Mesothelial cell of epicardium (in vitro differentiated cells): Measurements from ENCODE around the gene CEP131. TPM values are rescaled to one million over a fixed set of nuclear protein-coding genes. Genes with fewer than 3 reads are reported as not detected.

Experiments used
- DNase-seq, 2 experiments: peaks; one replicate each; pipeline ENCODE4 v3.0.0; 2021; ENCODE audit warnings: low spot score in 2 of 2; ENCODE audit not compliant: unreplicated experiment in 2 of 2
- H3K27ac Mint-ChIP-seq: 2 replicates; pipeline ENCODE4 v1.8.0; 2021; ENCODE audit warnings: mixed read lengths
- H3K27me3 Mint-ChIP-seq: 2 replicates; pipeline ENCODE4 v1.8.0; 2021; ENCODE audit warnings: low read depth, mixed read lengths
- H3K36me3 Mint-ChIP-seq: 2 replicates; pipeline ENCODE4 v1.8.0; 2021; ENCODE audit warnings: mixed read lengths
- H3K4me1 Mint-ChIP-seq: 2 replicates; pipeline ENCODE4 v1.8.0; 2021; ENCODE audit warnings: mixed read lengths
- H3K4me3 Mint-ChIP-seq: 2 replicates; pipeline ENCODE4 v1.8.0; 2021; ENCODE audit warnings: mild to moderate bottlenecking, moderate library complexity, mixed read lengths
- H3K9me3 Mint-ChIP-seq: 2 replicates; pipeline ENCODE4 v1.8.0; 2021; ENCODE audit warnings: mixed read lengths
- total RNA-seq: library from RNA; stranded (reverse); gene quantifications from 3 replicates; pipeline ENCODE4 v1.2.1, GENCODE V29; 2021
- TF ChIP-seq, protein P1 (sequence below): fragments of 200-600 bp; sonication (generic); IDR thresholded peaks from one replicate; pipeline ENCODE4 v1.5.0; 2021; ENCODE audit warnings: antibody characterized with exemption; ENCODE audit not compliant: unreplicated experiment

CEP131 gene
- total RNA-seq, 1 donor from 2014 or later: 27.3 TPM

DNA sequence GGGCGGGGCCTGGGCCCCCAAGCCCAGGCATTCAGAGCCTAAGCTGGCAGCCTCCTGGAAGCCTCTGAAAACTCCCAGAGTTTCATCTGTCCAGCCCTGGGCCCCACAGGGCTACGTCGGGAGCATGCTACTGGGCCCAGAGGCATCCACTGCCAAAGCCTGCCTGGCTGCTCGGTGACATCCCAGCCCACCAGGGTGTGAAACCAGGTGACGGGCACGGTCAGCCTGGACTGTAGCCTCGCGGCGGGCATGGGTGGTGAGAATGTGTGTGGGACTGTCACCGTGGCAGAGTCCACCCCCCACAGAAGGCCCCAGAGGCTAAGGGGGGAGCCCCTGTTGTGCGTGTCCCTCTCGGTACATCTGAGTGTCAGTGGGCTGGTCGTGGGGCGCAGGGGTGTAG lies 31.1 kb downstream of the CEP131 start:
- TF ChIP-seq, protein P1, sequence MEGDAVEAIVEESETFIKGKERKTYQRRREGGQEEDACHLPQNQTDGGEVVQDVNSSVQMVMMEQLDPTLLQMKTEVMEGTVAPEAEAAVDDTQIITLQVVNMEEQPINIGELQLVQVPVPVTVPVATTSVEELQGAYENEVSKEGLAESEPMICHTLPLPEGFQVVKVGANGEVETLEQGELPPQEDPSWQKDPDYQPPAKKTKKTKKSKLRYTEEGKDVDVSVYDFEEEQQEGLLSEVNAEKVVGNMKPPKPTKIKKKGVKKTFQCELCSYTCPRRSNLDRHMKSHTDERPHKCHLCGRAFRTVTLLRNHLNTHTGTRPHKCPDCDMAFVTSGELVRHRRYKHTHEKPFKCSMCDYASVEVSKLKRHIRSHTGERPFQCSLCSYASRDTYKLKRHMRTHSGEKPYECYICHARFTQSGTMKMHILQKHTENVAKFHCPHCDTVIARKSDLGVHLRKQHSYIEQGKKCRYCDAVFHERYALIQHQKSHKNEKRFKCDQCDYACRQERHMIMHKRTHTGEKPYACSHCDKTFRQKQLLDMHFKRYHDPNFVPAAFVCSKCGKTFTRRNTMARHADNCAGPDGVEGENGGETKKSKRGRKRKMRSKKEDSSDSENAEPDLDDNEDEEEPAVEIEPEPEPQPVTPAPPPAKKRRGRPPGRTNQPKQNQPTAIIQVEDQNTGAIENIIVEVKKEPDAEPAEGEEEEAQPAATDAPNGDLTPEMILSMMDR: no peak
- Mint-ChIP-seq H3K4me1 (no peaks in the 10 kb centered on the region), H3K27ac (no peak overlapping the region), H3K36me3 (no peaks in the 10 kb centered on the region), H3K27me3 (no peaks in the 10 kb centered on the region), H3K4me3 (no peak overlapping the region), H3K9me3 (no peaks in the 10 kb centered on the region)
- DNase-seq: no peak

DNA sequence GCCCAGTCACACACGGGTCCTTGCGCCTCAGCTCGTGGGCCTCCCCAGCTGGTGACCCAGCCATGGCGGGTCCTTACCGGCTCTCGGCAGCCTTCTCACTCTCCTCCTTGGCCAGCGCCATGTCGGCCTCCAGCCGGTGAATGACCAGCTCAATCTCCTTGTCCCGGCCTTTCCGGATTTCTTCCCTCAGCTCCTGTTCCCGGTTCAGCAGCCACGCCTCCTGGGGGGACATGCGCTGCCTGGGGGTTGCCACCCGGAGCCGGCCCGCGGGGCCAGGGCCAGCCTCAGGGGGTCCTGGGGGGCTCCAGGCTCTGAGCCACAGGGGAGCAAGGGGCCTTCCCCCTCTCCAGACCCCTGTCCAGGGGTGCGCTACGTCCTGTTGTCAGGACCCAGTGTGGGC lies 31.6 kb downstream of the CEP131 start:
- TF ChIP-seq, protein P1: no peak
- Mint-ChIP-seq H3K27me3 (no peaks in the 10 kb centered on the region), H3K9me3 (no peaks in the 10 kb centered on the region), H3K36me3 (no peaks in the 10 kb centered on the region), H3K4me1 (no peaks in the 10 kb centered on the region), H3K4me3 (no peak overlapping the region), H3K27ac (no peak overlapping the region)
- peak in 1 of 2 experiments; percentile 19 for DNase-seq

- TF ChIP-seq, protein P1: no peak
- no peak for DNase-seq
- H3K27me3 Mint-ChIP-seq: no peaks in the 10 kb centered on the region
- no peaks in the 10 kb centered on the region for H3K36me3 Mint-ChIP-seq
- H3K4me1 Mint-ChIP-seq: no peaks in the 10 kb centered on the region
- no peak overlapping the region for H3K4me3 Mint-ChIP-seq
- no peaks in the 10 kb centered on the region for H3K9me3 Mint-ChIP-seq
- no peak overlapping the region for H3K27ac Mint-ChIP-seq
Observed at GRCh38 chr17:81190591-81190990, 32.2 kb downstream of the CEP131 start.

GRCh38 chr17:81189670-81190530 lies 32.9 kb downstream of the CEP131 start:
- no peaks in the 10 kb centered on the region for H3K9me3 Mint-ChIP-seq
- TF ChIP-seq, protein P1: no peak
- no peak for DNase-seq

DNA sequence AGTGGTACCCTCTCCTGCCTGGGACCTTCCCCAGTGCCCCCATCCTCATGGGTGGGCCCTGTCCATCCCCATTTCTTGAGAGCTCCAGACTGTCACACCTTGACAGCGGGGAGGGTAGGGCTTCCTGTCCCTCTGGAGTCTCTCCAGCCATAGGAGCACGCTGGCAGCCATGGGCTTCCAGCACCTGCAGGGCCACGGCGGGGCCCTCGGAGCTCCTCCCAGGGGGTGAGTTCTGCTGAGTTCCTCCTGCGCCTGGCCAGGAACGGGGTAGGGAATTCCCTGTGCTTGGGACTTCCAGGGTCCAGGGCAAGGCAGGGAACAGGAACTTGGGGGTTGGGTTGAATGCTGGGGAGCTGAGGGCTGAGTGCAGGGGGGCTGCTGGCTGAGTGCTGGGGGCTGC lies 33.7 kb downstream of the CEP131 start:
- H3K4me1 Mint-ChIP-seq: no peaks in the 10 kb centered on the region
- no peak overlapping the region for H3K27ac Mint-ChIP-seq
- TF ChIP-seq, protein P1: no peak

More at GRCh38 chr17:81189670-81190530, 32.9 kb downstream of the CEP131 start:
- H3K27ac Mint-ChIP-seq: no peak overlapping the region
- H3K4me1 Mint-ChIP-seq: no peaks in the 10 kb centered on the region
- no peak overlapping the region for H3K4me3 Mint-ChIP-seq
- H3K36me3 Mint-ChIP-seq: no peaks in the 10 kb centered on the region
- H3K27me3 Mint-ChIP-seq: no peaks in the 10 kb centered on the region

More for the DNA sequence above, 33.7 kb downstream of the CEP131 start:
- Mint-ChIP-seq H3K27me3 (peaks cover 5% of the 10 kb centered on the region), H3K4me3 (no peak overlapping the region), H3K9me3 (no peaks in the 10 kb centered on the region), H3K36me3 (no peaks in the 10 kb centered on the region)
- no peak for DNase-seq
